WERI-Rb-1 (cell line): ENCODE measurements around the gene PRSS8.
A peak's percentile ranks its signal among the peaks of the same experiment; 100 is the strongest.

ENCODE experiments used
- DNase-seq: peaks from one replicate; pipeline ENCODE4 v3.0.0-alpha.2; 2020
- H3K27ac ChIP-seq: fragments of 250-450 bp; sonication (Bioruptor Pico); 2 replicates; pipeline ENCODE4 v1.5.1; 2020; ENCODE audit warnings: mild to moderate bottlenecking, moderate library complexity
- H3K27me3 ChIP-seq: fragments of 250-450 bp; sonication (Bioruptor Pico); 2 replicates; pipeline ENCODE4 v1.5.1; 2021; ENCODE audit warnings: mild to moderate bottlenecking, low read depth, moderate library complexity; ENCODE audit not compliant: insufficient read depth, severe bottlenecking
- H3K36me3 ChIP-seq: fragments of 250-450 bp; sonication (Bioruptor Pico); 2 replicates; pipeline ENCODE4 v1.5.1; 2020; ENCODE audit warnings: mild to moderate bottlenecking, moderate library complexity
- H3K4me3 ChIP-seq: 2 replicates; pipeline ENCODE4 v1.5.1; 2011; ENCODE audit warnings: low read depth, mild to moderate bottlenecking, control low read depth, low read length
- H3K9me3 ChIP-seq: fragments of 250-450 bp; sonication (Bioruptor Pico); 2 replicates; pipeline ENCODE4 v1.5.1; 2021; ENCODE audit warnings: mild to moderate bottlenecking, moderate library complexity; ENCODE audit not compliant: severe bottlenecking
- TF ChIP-seq, protein P1 (sequence below): IDR thresholded peaks from 2 replicates; pipeline ENCODE4 v1.5.1; 2011; ENCODE audit warnings: low read depth, mild to moderate bottlenecking, control low read depth, inconsistent platforms, low read length

Gene PRSS8

DNA sequence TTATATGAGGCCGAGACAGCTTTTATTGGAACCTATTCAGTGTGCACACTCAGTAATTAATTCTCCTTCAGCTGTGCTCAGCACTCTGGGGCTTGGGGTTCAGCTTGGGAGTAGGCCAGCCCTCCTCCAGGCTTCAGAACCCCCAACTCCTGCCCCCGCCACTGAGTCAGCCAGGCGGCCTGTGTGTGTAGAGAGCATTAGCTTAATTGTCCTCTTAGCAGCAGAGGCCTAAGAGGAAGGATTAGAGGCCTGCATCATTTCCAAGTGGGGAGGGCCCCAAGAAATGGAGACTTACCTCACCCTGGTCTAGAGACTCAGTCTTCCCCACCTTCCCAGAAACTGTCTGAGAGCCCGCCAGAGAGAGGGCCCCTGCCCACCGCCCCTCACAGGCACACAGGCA lies 47.6 kb downstream of the PRSS8 start:
- H3K9me3 ChIP-seq = no peaks in the 10 kb centered on the region
- peak overlapping the region; percentile 77 for H3K27ac ChIP-seq
- H3K27me3 ChIP-seq = no peaks in the 10 kb centered on the region
- DNase-seq = peak; percentile 80
- no peak overlapping the region for H3K4me3 ChIP-seq
- TF ChIP-seq, protein P1, sequence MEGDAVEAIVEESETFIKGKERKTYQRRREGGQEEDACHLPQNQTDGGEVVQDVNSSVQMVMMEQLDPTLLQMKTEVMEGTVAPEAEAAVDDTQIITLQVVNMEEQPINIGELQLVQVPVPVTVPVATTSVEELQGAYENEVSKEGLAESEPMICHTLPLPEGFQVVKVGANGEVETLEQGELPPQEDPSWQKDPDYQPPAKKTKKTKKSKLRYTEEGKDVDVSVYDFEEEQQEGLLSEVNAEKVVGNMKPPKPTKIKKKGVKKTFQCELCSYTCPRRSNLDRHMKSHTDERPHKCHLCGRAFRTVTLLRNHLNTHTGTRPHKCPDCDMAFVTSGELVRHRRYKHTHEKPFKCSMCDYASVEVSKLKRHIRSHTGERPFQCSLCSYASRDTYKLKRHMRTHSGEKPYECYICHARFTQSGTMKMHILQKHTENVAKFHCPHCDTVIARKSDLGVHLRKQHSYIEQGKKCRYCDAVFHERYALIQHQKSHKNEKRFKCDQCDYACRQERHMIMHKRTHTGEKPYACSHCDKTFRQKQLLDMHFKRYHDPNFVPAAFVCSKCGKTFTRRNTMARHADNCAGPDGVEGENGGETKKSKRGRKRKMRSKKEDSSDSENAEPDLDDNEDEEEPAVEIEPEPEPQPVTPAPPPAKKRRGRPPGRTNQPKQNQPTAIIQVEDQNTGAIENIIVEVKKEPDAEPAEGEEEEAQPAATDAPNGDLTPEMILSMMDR = no peak
- peaks cover 53% of the 10 kb centered on the region for H3K36me3 ChIP-seq

DNA sequence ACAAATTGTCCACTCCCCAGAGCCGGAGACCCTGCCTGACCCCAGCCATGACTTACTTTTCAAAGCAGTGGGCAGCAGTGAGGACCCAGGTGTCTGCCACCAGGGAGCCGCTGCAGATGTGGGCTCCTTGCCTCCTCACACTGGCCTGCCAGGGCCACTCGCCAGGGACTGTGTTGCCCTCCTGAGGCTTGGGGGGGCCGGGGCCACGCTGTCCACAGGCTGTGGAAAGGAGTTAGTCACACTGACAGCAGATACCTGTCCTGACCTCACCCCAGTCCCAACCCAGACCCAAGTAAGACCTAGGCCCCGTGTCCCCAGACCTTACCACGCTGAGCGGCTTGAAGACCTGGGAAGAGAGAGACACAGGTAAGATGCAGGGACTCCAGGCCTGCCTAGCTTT lies 48.0 kb downstream of the PRSS8 start:
- Histone ChIP-seq H3K36me3 (peaks cover 52% of the 10 kb centered on the region), H3K27me3 (no peaks in the 10 kb centered on the region), H3K4me3 (no peak overlapping the region), H3K9me3 (no peaks in the 10 kb centered on the region), H3K27ac (peak overlapping the region; percentile 77)
- DNase-seq = no peak
- TF ChIP-seq, protein P1 = no peak

DNA sequence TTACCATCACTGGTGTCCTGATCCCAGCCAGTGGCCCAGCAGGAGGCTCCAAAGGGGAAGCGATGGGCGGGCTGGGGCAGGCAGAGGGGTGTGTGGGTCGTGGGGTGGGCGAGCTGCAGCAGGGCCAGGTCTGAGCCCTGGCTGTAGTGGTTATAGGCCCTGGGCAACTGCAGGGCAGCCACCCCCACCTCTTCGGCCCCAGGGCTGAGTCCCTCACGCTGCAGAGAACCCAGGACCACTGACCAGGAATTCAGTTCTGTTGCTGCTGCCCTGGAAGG lies 49.0 kb downstream of the PRSS8 start:
- Histone ChIP-seq H3K27ac (no peak overlapping the region; the same call in 1 of the 2 replicates), H3K27me3 (no peaks in the 10 kb centered on the region), H3K9me3 (no peaks in the 10 kb centered on the region), H3K4me3 (no peak overlapping the region), H3K36me3 (peaks cover 53% of the 10 kb centered on the region)
- DNase-seq = no peak
- TF ChIP-seq, protein P1 = no peak

DNA sequence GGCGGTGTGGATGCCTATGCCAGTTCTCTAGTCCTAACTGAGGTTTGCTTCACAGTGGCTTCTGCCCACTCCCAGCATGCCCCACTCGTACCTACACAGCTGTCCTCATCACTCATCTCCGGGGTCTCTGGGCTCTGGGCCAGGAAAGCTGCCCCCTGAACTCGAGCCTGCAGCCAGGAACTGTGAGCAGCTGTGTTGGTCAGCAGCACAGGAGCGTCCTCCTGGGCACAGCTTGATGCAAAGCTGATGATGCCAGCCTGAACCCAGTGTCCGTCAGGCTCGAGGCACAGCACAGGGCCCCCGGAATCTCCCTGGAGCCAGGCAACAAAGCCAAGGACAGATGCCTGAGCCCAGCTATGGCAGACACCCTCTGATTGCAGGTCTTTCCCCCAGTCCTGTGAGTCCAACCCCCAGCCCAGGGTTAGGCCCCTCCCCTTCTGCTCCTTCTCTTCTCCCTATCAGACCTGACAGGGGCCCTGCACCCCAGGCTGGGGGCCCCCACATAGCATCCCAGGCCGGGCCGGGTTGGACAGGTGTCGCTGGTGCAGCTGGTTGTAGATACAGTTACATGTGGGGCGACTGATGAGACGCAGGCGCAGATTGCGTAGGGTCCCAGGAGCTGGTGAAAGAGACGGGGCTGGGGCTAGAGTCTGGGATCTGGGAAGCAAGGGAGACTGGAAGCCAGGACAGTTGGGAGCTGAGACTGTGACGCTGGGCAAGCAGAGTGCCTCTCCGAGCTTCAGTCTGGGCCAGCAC lies 49.5 kb downstream of the PRSS8 start:
- TF ChIP-seq, protein P1 = no peak
- Histone ChIP-seq H3K9me3 (no peaks in the 10 kb centered on the region), H3K36me3 (peaks cover 53% of the 10 kb centered on the region), H3K27me3 (no peaks in the 10 kb centered on the region), H3K4me3 (no peak overlapping the region), H3K27ac (no peak overlapping the region; the same call in 1 of the 2 replicates)
- DNase-seq = no peak

DNA sequence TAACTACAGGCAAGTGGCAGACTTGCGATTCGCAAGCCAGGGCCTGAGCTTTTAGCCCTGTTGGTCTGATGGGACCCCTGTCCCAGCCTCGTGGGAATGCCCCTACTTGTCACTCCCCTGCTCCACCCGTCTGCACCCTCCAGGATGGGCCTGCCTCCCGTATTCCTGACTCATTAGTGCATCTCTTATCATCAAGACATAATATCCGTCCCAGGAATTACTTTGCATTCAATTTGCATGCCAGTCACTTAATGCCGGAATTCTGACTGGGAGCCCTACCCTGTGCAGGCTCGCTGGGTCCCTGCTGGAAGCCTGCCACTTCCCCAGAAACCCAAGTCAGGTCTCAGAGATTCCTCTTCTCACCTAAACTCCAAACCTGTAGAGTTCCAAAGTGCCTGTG lies 50.1 kb downstream of the PRSS8 start:
- no peak overlapping the region for H3K4me3 ChIP-seq
- no peak overlapping the region for H3K27ac ChIP-seq
- H3K27me3 ChIP-seq = no peaks in the 10 kb centered on the region
- no peaks in the 10 kb centered on the region for H3K9me3 ChIP-seq
- DNase-seq = no peak
- H3K36me3 ChIP-seq = peaks cover 53% of the 10 kb centered on the region
- TF ChIP-seq, protein P1 = no peak

DNA sequence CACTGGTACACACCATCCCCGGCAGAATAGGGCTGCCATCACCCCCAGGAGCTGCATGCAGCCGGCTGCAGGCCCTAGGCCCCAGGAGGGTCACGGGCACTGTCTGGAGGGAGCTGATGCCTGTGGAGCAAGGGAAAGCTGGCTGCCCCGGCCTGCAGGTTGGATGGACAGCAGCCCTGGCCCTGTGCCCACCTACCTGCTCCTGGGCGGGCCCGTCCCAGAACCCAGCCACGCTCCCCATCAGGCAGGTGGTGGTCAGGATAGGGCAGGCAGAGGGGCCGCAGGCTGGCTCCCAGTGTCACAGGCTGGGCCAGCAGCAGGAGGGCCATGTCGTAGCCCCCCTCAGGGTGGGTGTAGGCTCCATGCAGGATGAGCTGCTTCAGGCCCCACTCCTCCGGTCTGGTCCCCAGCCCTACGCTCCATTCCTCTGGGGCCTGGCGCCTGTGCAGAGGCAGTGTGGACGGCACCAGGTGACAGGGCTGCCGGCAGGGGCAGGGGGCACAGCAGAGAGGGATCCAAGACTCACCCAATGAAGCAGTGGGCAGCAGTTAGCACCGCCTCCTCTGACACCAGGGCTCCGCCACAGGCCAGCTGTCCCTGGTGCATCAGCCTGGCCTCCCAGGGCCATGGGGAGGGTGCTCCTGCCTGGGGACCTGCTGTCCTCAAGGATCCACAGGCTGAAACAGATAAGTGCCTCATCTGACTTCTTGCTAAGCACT lies 50.8 kb downstream of the PRSS8 start:
- H3K27ac ChIP-seq = peak overlapping the region; percentile 39
- TF ChIP-seq, protein P1 = no peak
- H3K27me3 ChIP-seq = no peaks in the 10 kb centered on the region
- no peaks in the 10 kb centered on the region for H3K9me3 ChIP-seq
- no peak overlapping the region for H3K4me3 ChIP-seq
- peak; percentile 70 for DNase-seq
- peaks cover 55% of the 10 kb centered on the region for H3K36me3 ChIP-seq
